HT-29 (cell line): ENCODE data around the gene AKT1S1. TPM values are rescaled to one million over a fixed set of nuclear protein-coding genes. Genes with fewer than 3 reads are reported as not detected.
A peak's percentile ranks its signal among the peaks of the same experiment; 100 is the strongest.
"Not testable (repeated sequence)": the region's sequence is repeated elsewhere in the genome, so short reads cannot be mapped to it uniquely, and the experiment has no call there.

Experiments
- DNase-seq: peaks from one replicate; pipeline ENCODE4 v3.0.0-alpha.2; 2015; ENCODE audit warnings: low spot score
- total RNA-seq: library from RNA; depleted of rRNA; stranded (reverse); fragments of >200 nt; shearing (Covaris generic); gene quantifications from 2 replicates; pipeline ENCODE4 v1.2.3, GENCODE V29; 2014; rRNA removed

Gene AKT1S1
- total RNA-seq = 89.9 and 96.4 TPM in 2 replicates

GRCh38 chr19:49877020-49877878, at the start of gene AKT1S1, which contains the start of gene TBC1D17:
Gene AKT1S1, minus strand, starts transcription at chr19:49877355. Its CDS starts 4,060 bp downstream, at chr19:49873295.
Gene TBC1D17, plus strand, starts transcription at chr19:49877702. Its CDS starts 22 bp downstream, at chr19:49877724.
- peak; percentile 100 for DNase-seq

DNA sequence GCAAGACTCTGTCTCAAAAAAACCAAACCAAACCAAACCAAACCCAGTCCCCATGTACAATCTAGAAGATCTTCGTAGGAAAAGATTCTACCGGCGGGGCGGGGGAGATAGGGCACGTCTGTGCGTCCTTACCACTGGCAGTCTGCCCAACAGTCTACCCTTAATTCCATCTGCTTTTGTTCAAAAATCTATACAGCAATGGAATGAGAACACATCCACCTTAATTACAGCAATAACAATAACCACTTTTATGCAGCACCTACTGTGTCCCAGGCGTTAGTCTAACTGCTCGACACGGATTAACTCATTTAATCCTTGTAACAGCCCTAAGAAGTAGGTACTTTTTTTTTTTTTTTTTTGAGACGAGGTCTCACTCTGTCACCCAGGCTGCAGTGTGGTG, 49.4 kb upstream of the AKT1S1 start:
- no peak for DNase-seq

- no peak for DNase-seq
These were observed 48.3 kb upstream of the AKT1S1 start for GRCh38 chr19:49925486-49925885.

DNA sequence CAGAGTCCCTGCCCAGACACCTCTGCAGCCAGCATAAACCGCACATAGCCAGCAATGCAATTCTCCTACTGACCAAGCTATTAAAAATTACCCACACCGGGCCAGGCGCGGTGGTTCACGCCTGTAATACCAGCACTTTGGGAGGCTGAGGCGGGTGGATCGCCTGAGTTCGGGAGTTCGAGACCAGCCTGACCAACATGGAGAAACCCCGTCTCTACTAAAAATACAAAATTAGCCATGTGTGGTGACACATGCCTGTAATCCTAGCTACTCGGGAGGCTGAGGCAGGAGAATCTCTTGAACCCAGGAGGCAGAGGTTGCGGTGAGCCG, 47.7 kb upstream of the AKT1S1 start:
- not testable (repeated sequence) for DNase-seq

- DNase-seq = no peak
These were observed 47.1 kb upstream of the AKT1S1 start for GRCh38 chr19:49924004-49924880.

GRCh38 chr19:49923055-49924003, 46.2 kb upstream of the AKT1S1 start:
- DNase-seq = no peak

GRCh38 chr19:49921871-49922795, 45.0 kb upstream of the AKT1S1 start:
- DNase-seq = no peak

DNA sequence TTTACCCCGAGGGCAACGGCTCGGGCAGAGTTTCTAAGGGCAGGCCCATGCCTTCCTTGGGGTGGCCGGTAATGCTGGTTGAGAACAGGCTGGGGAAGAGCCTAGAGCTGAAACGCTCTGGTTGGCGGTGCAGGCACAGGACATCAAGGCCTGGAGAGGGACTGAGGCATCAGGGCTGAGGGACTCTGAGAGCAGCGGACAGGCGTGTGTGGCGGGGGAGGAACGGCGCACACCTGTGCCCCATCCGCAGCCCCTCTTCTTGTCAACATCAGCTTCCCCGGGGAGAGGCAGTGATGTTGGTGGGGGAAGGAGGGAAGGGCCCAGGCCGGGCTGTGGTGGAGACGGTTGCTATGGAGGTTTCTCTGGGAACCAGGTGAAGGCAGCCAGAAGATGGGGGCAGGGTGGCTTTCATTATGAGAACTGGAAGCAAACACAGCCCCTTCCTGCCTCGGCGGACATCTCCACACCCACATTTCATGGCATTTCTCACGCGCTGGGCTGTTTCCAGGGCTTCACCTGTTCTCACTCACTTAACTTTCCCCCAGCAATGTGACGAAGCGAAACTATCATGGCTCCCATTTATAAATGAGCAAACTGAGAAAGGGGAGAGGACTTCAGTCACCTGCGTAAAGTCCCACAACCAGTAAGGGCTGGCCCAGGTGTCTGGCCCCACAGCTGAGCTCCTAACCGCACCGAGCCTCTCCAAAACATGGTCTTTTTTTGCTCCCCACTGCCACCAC, 43.6 kb upstream of the AKT1S1 start:
- no peak for DNase-seq

GRCh38 chr19:49918089-49918488, 40.9 kb upstream of the AKT1S1 start:
- no peak for DNase-seq

DNA sequence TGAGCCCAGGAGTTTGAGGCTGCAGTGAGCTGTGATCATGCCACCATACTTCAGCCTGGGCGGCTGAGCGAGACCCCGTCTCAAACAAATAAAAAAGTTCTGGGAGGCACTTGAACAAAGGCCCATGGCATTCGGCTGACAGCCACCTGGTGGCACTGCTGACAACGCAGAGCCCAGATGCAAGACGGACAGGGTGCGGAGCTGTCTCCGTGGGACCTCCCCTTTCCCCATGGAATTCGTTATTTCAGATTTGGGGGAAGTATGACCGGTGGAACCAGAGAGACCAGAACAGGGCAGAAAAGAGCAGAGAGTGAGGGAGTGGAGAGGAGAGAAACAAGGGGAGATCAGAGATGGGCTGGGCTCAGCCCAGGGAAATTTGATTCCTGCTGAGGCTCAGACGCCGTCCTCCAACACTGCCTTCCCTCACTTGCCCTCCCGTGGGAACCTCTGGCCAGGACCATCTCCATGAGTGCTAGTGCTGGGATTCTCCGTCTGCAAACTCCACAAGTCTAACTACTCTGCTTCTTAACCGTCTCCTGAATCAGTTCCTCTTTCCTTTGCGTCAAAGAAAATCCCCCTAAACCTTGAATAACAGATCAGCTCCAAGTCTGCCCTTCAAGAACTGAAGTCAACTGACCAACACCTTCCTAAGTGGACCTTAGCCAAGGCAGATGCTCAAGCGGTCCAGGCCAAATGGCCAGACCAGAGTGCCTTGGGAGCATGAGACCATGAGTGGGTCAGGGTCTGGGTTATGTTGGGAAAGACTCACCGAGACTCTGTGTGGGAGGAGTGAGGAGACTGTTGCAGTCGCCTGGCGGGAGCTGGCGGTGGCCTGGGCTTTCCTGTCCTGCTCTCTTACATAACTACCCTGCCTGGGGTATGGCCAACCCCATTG, 39.9 kb upstream of the AKT1S1 start:
- DNase-seq = no peak

GRCh38 chr19:49915271-49915670, 38.1 kb upstream of the AKT1S1 start:
- no peak for DNase-seq

DNA sequence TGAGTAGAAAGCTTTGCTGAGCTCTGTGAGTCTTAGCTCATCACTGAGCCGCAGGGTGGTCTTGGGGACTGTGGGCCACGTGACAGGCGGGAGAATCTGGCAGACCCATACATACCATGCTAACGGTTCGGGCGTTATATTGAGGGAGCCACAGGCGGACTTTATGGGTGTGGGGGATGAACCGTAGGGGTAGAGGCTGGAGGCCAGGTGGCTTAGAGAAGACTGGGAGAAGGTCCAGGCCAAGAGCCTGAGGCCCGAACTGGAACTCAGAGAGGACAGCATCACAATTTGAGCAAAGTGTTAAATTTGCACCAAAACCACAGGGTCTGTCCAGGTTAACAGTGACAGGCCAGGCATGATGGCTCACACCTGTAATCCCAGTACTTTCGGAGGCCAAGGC, 36.6 kb upstream of the AKT1S1 start:
- DNase-seq = no peak

- no peak for DNase-seq
These were observed 36.0 kb upstream of the AKT1S1 start for GRCh38 chr19:49912965-49913685.

DNA sequence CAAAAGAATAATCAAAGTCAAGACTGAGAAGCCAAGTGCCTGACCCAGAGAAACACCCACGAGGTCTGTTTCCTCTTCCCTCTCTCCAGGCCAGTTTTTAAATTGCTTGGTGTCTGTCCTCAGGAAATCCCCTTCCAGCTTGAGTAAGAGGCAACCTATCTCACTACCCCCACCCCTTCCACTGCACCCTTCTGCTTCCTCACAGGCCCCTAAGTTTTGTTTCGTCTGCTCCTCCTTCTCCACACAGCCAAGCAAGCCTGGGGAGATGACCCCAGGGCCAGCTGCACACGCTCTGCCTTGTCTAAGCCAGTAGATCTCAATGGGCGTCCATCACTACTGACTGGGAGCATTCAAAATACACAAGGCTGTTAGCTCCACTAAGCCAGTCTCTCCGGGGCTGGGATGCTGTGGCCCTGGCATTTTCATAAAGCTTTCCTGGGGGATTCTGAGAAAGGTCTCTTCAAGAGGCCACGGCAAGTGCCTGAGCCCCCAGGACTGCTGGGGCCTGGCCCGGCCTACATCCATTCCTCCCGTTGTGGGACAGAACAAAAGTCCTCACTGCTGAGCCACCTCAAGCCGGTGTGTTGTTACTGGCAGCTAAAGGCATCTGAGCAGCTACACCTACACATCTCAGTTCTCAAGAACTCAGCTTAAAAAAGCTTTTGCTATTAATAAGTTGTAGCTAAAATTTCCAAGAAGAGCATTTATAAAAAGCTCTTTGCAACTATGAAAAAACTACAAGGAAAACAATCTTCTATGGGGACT, 34.4 kb upstream of the AKT1S1 start:
- no peak for DNase-seq

- DNase-seq = no peak
These were observed 33.0 kb upstream of the AKT1S1 start for GRCh38 chr19:49910179-49910578.

- DNase-seq = no peak
These were observed 31.6 kb upstream of the AKT1S1 start for GRCh38 chr19:49908480-49909420.
